ENCODE results near the gene ZC3HAV1L.

Gene ZC3HAV1L

DNA sequence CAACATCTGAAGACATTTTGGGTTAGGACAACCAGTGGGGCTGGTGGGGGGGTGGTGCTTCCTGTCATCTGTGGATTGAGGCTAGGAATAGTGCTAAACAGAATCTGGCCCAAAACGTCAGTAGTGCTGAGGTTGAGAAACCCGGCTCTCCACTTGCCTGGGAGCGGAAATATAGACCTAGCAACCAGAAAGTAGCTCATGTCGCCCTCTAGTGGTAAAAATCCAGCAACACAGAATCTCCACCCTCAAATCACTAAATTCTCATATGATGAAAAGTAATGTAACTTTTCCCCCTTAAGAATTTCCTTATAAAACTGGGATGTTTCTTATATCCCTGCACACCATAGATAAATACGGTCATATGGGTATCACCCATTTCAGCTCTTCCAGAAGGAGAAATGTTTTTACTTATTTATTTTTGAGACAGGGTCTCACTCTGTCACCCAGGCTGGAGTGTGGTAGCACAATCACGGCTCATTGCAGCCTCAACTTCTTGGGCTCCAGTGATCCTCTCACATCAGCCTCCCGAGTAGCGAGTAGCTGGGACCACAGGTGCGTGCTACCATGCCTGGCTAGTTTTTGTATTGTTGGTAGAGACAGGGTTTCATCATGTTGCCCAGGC is 39.3 kb upstream of the ZC3HAV1L start:
- peaks cover 87% of the 10 kb centered on the region for H3K36me3 ChIP-seq (ENCODE audit: control insufficient read depth, insufficient read depth, low read length)
- H3K27me3 ChIP-seq (replicated peaks; ENCODE audit: control insufficient read depth, insufficient read depth, low read length, poor library complexity, severe bottlenecking), result no peaks in the 10 kb centered on the region
- no peak overlapping the region for H3K4me3 ChIP-seq (ENCODE audit: insufficient read depth, low read depth, low read length, poor library complexity, severe bottlenecking)
- peak; percentile 51 to 65 (median 57) for DNase-seq
- H3K9me3 ChIP-seq (ENCODE audit: control insufficient read depth, low read length), result no peaks in the 10 kb centered on the region
- H3K27ac ChIP-seq (ENCODE audit: insufficient read depth, low read length, poor library complexity, severe bottlenecking), result peak overlapping the region; percentile 59
- peaks cover 28% of the 10 kb centered on the region for H3K4me1 ChIP-seq (ENCODE audit: control insufficient read depth, insufficient read depth, low read length, poor library complexity, severe bottlenecking)

GRCh38 chr7:139072796-139073195 is 37.0 kb upstream of the ZC3HAV1L start:
- no peak for DNase-seq
- H3K36me3 ChIP-seq (ENCODE audit: control insufficient read depth, insufficient read depth, low read length), result peaks cover 84% of the 10 kb centered on the region
- peaks cover 20% of the 10 kb centered on the region for H3K4me1 ChIP-seq (ENCODE audit: control insufficient read depth, insufficient read depth, low read length, poor library complexity, severe bottlenecking)
- no peak overlapping the region for H3K4me3 ChIP-seq (ENCODE audit: insufficient read depth, low read depth, low read length, poor library complexity, severe bottlenecking)
- H3K27ac ChIP-seq (ENCODE audit: insufficient read depth, low read length, poor library complexity, severe bottlenecking), result peak overlapping the region; percentile 53
- H3K27me3 ChIP-seq (replicated peaks; ENCODE audit: control insufficient read depth, insufficient read depth, low read length, poor library complexity, severe bottlenecking), result no peaks in the 10 kb centered on the region
- H3K9me3 ChIP-seq (ENCODE audit: control insufficient read depth, low read length), result no peaks in the 10 kb centered on the region

DNA sequence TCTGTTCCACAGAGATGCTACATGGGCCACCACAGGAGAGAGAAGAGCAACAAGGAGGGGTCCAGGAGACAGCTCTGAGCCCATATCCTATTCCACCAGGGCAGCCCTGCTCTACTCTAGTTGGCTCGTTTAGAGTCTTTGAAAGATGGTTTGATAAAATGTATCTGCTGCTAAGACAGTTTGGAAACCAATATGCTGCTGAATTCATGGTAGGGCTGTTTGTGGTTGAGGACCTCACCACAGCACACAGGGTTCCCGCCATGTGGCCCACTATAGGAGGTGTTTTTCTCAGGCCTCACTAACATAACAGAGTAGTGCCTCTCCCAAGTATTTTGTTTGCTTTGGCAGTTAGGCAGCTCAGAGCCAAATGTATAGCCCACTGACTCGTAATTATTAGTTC is 35.8 kb upstream of the ZC3HAV1L start:
- Histone ChIP-seq H3K4me3 (ENCODE audit: insufficient read depth, low read depth, low read length, poor library complexity, severe bottlenecking) (no peak overlapping the region), H3K36me3 (ENCODE audit: control insufficient read depth, insufficient read depth, low read length) (peaks cover 84% of the 10 kb centered on the region), H3K4me1 (ENCODE audit: control insufficient read depth, insufficient read depth, low read length, poor library complexity, severe bottlenecking) (peaks cover 20% of the 10 kb centered on the region)

GRCh38 chr7:139068544-139069399 is 32.9 kb upstream of the ZC3HAV1L start:
- H3K27me3 ChIP-seq (replicated peaks; ENCODE audit: control insufficient read depth, insufficient read depth, low read length, poor library complexity, severe bottlenecking), result no peaks in the 10 kb centered on the region
- H3K9me3 ChIP-seq (ENCODE audit: control insufficient read depth, low read length), result no peaks in the 10 kb centered on the region
- peaks cover 16% of the 10 kb centered on the region for H3K4me1 ChIP-seq (ENCODE audit: control insufficient read depth, insufficient read depth, low read length, poor library complexity, severe bottlenecking)
- no peak for DNase-seq
- H3K36me3 ChIP-seq (ENCODE audit: control insufficient read depth, insufficient read depth, low read length), result peaks cover 90% of the 10 kb centered on the region
- no peak overlapping the region for H3K27ac ChIP-seq (ENCODE audit: insufficient read depth, low read length, poor library complexity, severe bottlenecking)
- H3K4me3 ChIP-seq (ENCODE audit: insufficient read depth, low read depth, low read length, poor library complexity, severe bottlenecking), result no peak overlapping the region

More for the DNA sequence above, 35.8 kb upstream of the ZC3HAV1L start:
- H3K9me3 ChIP-seq (ENCODE audit: control insufficient read depth, low read length), result no peaks in the 10 kb centered on the region
- H3K27ac ChIP-seq (ENCODE audit: insufficient read depth, low read length, poor library complexity, severe bottlenecking), result no peak overlapping the region
- DNase-seq, result no peak
- H3K27me3 ChIP-seq (replicated peaks; ENCODE audit: control insufficient read depth, insufficient read depth, low read length, poor library complexity, severe bottlenecking), result no peaks in the 10 kb centered on the region

GRCh38 chr7:139066315-139066714 is 30.5 kb upstream of the ZC3HAV1L start:
- Histone ChIP-seq H3K36me3 (ENCODE audit: control insufficient read depth, insufficient read depth, low read length) (peaks cover 88% of the 10 kb centered on the region), H3K27ac (ENCODE audit: insufficient read depth, low read length, poor library complexity, severe bottlenecking) (no peak overlapping the region), H3K4me3 (ENCODE audit: insufficient read depth, low read depth, low read length, poor library complexity, severe bottlenecking) (no peak overlapping the region), H3K4me1 (ENCODE audit: control insufficient read depth, insufficient read depth, low read length, poor library complexity, severe bottlenecking) (peaks cover 7% of the 10 kb centered on the region), H3K9me3 (ENCODE audit: control insufficient read depth, low read length) (no peaks in the 10 kb centered on the region), H3K27me3 (replicated peaks; ENCODE audit: control insufficient read depth, insufficient read depth, low read length, poor library complexity, severe bottlenecking) (no peaks in the 10 kb centered on the region)
- no peak for DNase-seq

- no peak for DNase-seq
- no peak overlapping the region for H3K27ac ChIP-seq (ENCODE audit: insufficient read depth, low read length, poor library complexity, severe bottlenecking)
- no peaks in the 10 kb centered on the region for H3K9me3 ChIP-seq (ENCODE audit: control insufficient read depth, low read length)
- H3K36me3 ChIP-seq (ENCODE audit: control insufficient read depth, insufficient read depth, low read length), result peaks cover 90% of the 10 kb centered on the region
- H3K4me3 ChIP-seq (ENCODE audit: insufficient read depth, low read depth, low read length, poor library complexity, severe bottlenecking), result no peak overlapping the region
- no peaks in the 10 kb centered on the region for H3K27me3 ChIP-seq (replicated peaks; ENCODE audit: control insufficient read depth, insufficient read depth, low read length, poor library complexity, severe bottlenecking)
- H3K4me1 ChIP-seq (ENCODE audit: control insufficient read depth, insufficient read depth, low read length, poor library complexity, severe bottlenecking), result peaks cover 3% of the 10 kb centered on the region
Observed at GRCh38 chr7:139065323-139065722, 29.5 kb upstream of the ZC3HAV1L start.

DNA sequence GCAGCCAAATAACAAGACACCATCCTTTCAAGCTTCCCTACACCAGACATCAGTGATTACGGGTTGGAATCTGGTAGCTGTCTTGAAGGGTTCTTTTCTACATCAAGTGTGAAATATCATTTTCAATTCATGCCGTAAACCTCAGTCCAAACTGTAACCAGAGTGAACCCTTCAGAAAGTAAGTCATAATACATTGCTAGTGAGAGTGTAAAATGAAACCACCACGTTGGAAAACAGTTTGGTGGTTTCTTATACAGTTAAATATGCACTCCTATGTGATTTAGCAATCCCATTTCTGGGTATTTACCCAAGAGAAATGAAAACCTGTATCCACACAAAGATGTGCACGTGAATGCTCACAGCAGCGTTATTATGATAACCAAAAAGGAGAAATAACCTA is 25.6 kb upstream of the ZC3HAV1L start:
- Histone ChIP-seq H3K9me3 (ENCODE audit: control insufficient read depth, low read length) (no peaks in the 10 kb centered on the region), H3K36me3 (ENCODE audit: control insufficient read depth, insufficient read depth, low read length) (peaks cover 89% of the 10 kb centered on the region), H3K4me3 (ENCODE audit: insufficient read depth, low read depth, low read length, poor library complexity, severe bottlenecking) (no peak overlapping the region), H3K27me3 (replicated peaks; ENCODE audit: control insufficient read depth, insufficient read depth, low read length, poor library complexity, severe bottlenecking) (no peaks in the 10 kb centered on the region), H3K27ac (ENCODE audit: insufficient read depth, low read length, poor library complexity, severe bottlenecking) (no peak overlapping the region), H3K4me1 (ENCODE audit: control insufficient read depth, insufficient read depth, low read length, poor library complexity, severe bottlenecking) (no peaks in the 10 kb centered on the region)
- DNase-seq, result no peak

DNA sequence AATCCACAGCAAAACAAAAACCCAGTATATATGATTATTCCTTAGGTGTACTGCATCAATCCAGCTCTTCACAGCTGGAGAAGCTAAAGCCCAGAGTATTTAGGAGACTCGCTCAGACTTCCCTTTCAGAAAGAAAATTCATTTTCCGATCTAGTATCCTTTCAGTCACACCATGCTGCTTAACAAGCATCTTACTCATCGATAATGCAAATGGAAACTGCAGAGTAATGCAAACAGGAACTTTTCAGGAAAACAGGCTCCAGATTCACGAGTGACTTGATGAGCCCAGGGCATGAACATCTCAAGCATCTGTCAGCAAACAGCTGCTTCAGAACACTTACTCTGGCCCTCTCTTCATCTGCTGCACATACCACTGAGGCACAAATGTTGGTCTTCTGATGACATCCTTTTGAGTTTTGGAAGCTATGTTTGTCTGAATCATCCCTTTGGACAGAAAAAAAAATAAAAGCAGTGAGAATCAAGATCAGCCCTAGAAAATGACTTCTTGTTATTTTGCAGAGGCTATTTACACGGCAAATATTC is 24.9 kb upstream of the ZC3HAV1L start:
- Histone ChIP-seq H3K4me3 (ENCODE audit: insufficient read depth, low read depth, low read length, poor library complexity, severe bottlenecking) (no peak overlapping the region), H3K27me3 (replicated peaks; ENCODE audit: control insufficient read depth, insufficient read depth, low read length, poor library complexity, severe bottlenecking) (no peaks in the 10 kb centered on the region), H3K9me3 (ENCODE audit: control insufficient read depth, low read length) (no peaks in the 10 kb centered on the region), H3K27ac (ENCODE audit: insufficient read depth, low read length, poor library complexity, severe bottlenecking) (no peak overlapping the region), H3K36me3 (ENCODE audit: control insufficient read depth, insufficient read depth, low read length) (peaks cover 88% of the 10 kb centered on the region), H3K4me1 (ENCODE audit: control insufficient read depth, insufficient read depth, low read length, poor library complexity, severe bottlenecking) (no peaks in the 10 kb centered on the region)
- DNase-seq, result no peak

DNA sequence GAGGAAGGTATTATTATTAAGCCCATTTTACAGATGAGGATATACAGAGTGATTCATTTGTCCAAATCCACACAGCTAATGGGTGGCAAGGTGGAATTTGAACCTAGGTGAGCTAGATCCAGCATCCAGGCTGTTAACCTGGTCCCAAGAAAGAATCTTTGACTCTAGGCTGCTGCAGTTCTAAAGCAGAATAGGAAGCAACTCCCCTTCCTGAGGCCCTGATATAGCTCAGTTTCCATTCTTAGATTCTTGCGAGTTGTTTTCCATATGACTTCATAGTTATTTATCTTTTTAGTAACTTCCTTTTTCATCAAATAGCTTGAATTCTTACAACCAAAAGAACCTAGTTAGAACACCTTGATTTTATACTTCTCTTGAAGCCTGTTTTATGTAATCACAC is 24.1 kb upstream of the ZC3HAV1L start:
- no peaks in the 10 kb centered on the region for H3K4me1 ChIP-seq (ENCODE audit: control insufficient read depth, insufficient read depth, low read length, poor library complexity, severe bottlenecking)
- DNase-seq, result no peak
- H3K4me3 ChIP-seq (ENCODE audit: insufficient read depth, low read depth, low read length, poor library complexity, severe bottlenecking), result no peak overlapping the region
- H3K27me3 ChIP-seq (replicated peaks; ENCODE audit: control insufficient read depth, insufficient read depth, low read length, poor library complexity, severe bottlenecking), result no peaks in the 10 kb centered on the region
- peaks cover 88% of the 10 kb centered on the region for H3K36me3 ChIP-seq (ENCODE audit: control insufficient read depth, insufficient read depth, low read length)
- no peaks in the 10 kb centered on the region for H3K9me3 ChIP-seq (ENCODE audit: control insufficient read depth, low read length)
- H3K27ac ChIP-seq (ENCODE audit: insufficient read depth, low read length, poor library complexity, severe bottlenecking), result no peak overlapping the region

DNA sequence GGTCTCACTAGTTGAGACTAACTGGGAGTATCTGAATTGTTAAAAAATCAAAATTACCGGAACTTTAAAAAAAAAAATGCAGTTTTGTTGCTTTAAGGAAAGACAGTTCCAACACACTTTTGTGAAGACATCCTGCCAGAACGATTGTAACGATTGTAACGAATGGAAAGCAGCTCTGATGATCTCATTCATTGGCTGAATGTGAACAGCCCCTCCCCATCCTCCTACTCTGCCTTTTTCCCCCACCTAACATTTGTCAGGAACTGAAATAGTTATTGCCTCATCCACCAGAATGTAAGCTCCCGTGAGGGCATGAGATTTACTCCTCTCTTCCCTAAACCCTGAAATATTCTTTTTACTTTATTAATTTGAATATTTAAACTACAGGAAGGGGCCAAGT is 23.1 kb upstream of the ZC3HAV1L start:
- peaks cover 88% of the 10 kb centered on the region for H3K36me3 ChIP-seq (ENCODE audit: control insufficient read depth, insufficient read depth, low read length)
- no peak overlapping the region for H3K27ac ChIP-seq (ENCODE audit: insufficient read depth, low read length, poor library complexity, severe bottlenecking)
- DNase-seq, result no peak
- H3K27me3 ChIP-seq (replicated peaks; ENCODE audit: control insufficient read depth, insufficient read depth, low read length, poor library complexity, severe bottlenecking), result no peaks in the 10 kb centered on the region
- H3K4me3 ChIP-seq (ENCODE audit: insufficient read depth, low read depth, low read length, poor library complexity, severe bottlenecking), result no peak overlapping the region
- no peaks in the 10 kb centered on the region for H3K4me1 ChIP-seq (ENCODE audit: control insufficient read depth, insufficient read depth, low read length, poor library complexity, severe bottlenecking)
- H3K9me3 ChIP-seq (ENCODE audit: control insufficient read depth, low read length), result no peaks in the 10 kb centered on the region
